HG02852 (cell line): ENCODE results near the gene FBXO27.
"Not testable (repeated sequence)": the region's sequence is repeated elsewhere in the genome, so short reads cannot be mapped to it uniquely, and the experiment has no call there.

Experiments
- ATAC-seq: cut with Tn5 transposase; IDR thresholded peaks from one replicate; pipeline ENCODE4 v1.9.1; 2021; ENCODE audit warnings: mild to moderate bottlenecking, moderate library complexity; ENCODE audit not compliant: unreplicated experiment

FBXO27 gene

DNA sequence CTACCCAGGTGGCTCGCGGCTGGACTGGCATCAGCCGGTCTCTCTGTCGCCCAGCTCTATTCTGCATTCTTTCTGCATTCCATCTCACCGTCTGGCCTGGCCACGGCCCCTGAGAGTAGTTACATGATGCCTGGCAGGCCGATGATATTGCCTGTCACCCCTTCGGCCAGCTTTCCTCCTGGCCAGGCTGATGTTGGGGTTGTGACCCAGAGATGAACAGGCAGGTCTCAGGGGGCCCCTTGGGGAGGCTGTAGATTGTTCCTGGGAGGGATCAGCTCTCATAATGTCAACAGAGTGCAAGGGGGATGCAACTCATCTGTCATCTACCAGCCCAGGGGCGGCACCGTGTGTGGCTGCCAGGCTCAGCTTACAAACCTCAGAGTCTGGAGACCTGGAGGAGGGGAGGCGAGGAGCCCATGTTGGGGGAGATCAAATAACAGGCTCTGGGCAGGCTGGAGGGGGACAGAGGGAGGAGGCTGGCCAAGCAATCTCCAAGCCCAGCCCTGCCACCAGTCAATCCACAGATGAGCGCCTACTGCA is 43.2 kb downstream of the FBXO27 start:
- no peak for ATAC-seq

DNA sequence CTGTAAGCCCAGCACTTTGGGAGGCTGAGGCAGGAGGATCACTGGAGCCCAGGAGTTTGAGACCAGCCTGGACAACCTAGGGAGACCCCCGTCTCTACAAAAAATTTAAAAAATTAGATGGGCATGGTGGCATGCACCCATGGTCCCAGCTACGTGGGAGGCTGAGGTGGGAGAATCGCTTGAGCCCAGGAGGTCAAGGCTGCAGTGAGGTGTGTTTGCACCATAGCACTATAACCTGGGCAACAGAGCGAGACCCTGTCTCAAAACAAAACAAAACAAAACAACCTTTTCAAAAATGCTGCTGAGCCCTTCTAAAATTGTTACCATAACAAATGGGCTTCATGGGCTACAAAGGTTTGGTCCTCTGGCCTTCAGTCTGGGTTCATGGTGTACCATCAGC is 43.7 kb downstream of the FBXO27 start:
- not testable (repeated sequence) for ATAC-seq

DNA sequence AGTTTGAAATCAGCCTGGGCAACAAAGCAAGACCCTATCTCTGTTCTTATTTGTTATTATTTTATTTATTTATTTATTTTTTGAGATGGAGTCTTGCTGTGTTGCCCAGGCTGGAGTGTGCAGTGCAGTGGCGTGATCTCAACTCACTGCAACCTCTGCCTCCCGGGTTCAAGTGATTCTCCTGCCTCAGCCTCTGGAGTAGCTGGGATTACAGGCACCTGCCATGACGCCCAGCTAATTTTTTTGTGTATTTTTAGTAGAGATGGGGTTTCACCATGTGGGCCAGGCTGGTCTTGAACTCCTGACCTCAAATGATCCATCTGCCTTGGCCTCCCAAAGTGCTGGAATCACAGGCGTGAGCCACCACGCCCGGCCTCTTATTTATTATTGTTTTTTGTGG is 44.6 kb downstream of the FBXO27 start:
- ATAC-seq: not testable (repeated sequence)

DNA sequence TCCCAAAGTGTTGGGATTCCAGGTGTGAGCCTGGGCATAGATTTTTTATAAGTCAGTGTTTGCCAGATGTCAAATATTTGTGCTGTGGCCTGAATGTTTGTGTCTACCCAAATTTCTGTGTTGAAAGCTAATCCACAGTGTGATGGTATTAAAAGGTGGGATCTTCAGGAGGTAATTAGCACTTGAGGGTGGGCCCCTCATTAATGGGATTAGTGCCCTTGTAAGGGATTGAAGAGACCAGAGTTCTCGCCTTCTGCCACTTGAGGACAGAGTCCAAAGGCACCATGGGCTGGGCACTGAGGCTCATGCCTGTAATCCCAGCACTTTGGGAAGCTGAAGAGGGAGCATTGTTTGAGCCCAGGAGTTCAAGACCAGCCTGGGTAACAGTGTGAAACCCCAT is 47.1 kb downstream of the FBXO27 start:
- ATAC-seq: no peak

DNA sequence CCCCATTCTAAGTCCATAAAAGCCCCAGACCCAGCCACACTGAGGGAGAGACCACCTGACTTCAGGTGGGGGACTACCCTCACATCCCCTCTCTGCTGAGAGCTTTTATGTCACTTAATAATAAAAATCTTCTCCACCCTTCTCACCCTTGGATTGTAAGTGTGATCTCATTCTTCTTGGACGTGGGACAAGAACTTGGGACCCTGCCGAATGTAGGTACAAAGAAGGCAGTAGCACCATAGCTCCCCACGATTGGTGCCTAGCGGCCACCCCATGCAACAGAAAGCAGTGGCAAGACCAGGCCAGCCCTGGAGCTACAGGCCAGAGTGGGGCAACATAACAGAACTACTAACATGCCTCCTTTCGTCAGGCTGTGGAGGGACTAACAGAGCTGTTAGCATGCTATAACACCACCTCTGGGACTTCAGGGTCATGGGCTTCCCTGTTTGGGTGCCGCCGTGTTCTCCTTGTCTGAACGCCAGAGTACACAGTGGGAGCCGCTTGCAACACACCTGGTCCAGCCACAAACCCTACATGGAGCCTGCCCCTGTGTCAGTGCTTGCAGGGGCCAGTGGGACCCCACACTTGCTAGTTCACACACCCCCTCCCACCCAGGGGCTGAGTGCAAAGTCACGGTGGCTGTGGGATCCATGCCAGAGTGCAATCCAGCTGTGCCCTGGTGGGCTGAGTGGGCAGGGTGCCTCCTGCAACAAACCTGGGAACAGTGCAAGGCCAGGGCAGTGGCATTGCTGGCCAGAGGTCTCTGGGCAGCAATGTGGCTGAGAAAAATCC is 51.6 kb downstream of the FBXO27 start:
- no peak for ATAC-seq

DNA sequence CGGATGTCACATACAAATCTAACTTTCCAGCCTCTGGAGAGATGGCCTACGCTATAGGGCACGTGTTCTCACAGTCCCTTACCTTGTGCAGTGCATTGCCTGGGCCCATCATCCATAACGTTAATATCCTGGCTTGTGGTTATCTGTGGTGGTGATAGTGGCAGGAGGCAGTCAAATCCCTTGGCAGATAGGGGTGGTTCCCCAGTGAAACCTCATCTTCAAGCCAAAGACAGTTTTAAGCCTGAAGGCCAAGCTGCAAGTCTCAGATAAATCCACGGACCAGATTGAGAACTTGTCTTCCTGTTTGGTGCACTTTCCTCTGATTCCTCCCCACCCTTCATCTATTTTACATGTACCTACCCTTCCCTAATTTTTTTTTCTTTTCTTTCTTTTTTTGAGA is 52.5 kb downstream of the FBXO27 start:
- no peak for ATAC-seq

DNA sequence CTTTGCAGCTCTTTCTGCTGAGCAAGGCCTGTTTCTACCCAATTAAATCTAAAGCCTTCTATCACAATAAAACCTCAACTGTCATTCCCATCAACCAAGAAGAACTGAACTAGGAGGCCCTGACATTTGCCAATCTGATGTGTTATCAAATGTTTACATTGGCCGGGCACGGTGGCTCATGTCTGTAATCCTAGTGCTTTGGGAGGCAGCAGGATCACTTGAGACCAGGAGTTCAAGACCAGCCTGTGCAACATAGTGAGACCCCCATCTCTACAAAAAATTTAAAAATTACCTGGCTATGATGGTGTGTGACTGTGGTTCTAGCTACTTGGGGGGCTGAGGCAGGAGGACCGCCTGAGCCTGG is 54.0 kb downstream of the FBXO27 start:
- ATAC-seq: no peak

DNA sequence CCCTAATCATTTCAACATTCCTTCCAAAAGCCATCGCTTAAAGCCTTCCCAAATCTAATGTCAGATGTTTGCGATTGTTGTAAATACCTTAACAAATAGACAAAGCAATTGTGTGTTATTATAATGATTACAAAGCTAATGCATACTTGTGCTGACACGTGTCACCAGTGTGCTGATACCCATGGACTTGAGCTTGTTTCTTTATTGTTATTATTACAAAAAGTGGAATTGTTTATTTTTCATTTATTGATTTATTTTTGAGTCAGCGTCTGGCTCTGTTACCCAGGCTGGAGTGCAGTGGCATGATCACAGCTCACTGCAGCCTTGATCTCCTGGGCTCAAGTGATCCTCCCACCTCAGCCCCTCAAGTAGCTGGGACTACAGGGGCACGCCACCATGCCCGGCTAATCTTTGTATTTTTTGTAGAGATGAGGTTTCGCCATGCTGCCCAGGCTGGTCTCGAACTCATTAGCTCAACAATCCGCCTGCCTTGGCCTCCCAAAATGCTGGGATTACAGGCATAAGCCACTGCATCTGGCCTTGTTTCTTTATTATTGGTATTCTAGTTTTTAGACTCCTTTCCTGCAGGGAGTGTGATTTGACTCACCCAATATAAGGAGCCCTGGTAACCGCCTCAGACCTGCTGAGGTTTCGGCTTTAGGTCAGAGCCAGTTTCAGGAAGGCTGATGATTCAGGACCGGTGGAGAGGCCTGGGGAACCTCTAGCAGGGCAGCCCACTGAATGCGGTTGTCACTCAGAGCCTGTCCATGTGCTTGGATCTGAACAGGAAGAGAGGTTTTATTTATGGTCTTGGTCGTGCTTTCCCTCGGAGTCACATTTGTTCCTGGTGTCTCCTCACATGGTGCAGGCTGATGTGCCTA is 54.7 kb downstream of the FBXO27 start:
- ATAC-seq: peak; percentile 92

DNA sequence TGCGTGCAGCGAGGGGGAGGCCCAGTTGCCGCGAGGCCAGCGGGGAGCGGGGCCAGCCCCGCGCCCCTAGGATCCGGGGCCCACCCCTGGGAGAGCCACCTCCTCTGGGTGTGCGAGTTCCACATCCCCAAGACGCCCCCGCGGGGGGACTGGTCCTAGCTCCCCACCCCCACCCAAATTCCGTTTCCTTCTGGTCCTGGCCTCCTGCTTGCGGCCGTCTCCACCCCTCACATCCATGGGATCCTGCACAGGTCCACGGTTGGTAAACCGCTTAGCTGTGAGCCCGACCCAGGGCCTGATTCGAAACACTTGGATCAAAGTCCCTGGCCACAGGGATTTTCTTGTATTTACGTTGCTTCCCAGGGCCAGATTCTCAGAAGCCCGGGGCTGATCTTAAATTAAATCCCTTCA is 56.5 kb downstream of the FBXO27 start:
- ATAC-seq: no peak

DNA sequence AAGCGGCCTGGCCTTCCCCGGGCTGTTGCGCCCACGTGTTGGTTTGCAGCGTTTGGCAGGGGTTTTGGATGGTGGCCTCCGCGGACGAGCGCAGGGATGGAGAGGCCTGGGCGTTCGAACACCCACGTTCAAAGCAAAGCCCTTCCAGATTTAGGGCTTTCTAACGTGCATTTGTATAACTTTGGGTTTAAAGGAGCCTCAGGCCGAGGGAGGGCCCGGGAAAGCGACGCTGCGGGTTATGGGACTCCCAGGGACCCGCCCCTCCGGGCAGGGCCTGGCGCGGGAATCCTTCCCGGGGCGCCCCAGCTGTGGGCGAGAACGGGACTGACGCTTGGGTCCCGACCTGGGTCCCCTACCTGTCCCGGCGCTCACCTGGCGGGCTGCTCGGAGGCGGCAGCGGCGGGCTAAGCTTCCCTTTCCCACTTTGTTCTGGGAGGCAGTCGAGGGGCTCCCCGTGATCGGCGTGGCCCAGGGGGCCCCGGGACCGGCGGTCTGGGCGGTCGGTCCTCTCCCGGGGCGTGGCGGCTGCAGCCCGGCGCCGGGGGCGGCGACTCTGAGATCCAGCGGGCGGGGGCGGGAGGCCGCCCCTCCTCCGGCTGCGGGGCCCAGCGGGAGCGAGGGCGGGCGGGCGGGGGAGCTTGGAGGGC is 57.0 kb downstream of the FBXO27 start, which contains the start of gene FBXO17:
Gene FBXO17 (minus strand): TSS at position 529 of the 647 bp plus-strand sequence. CDS start 25,423 bp downstream, outside the sequence.
- ATAC-seq: no peak

DNA sequence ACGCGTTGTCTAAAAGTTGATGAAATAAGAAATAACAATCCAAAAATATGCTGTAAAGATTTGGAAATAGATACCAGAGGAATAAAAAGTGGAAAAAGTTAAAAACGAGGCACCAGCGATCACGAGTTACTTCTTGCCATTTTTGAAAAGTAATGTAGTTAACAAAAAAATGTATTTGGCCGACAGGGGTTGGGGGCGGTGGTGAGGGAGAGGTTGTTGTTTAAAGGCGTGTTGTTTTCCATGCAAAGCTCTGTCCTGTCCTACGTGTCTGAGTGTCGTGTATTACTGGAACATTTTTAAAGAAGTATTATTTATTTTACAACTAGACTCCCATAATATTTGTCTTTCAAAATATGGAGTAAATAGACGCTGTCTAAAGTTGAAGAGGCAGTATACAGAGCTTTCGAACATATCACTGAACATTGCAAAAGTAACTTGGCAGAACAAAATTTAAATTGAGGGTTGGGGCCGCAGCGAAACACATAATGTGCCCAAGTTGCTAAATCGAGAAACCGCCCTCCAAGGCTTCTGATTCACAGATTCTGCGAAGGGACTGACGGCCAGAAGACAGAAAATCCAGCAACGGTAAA is 57.6 kb downstream of the FBXO27 start:
- ATAC-seq: no peak
